CD8-positive, alpha-beta memory T cell (primary cell): ENCODE data around the gene MFSD1. TPM values are rescaled to one million over a fixed set of nuclear protein-coding genes. Genes with fewer than 3 reads are reported as not detected.

Experiments used
- CTCF ChIA-PET: fragments of 350-600 bp; sonication (Branson Sonifier 250); formaldehyde crosslinking; loops from one replicate; lab custom pipeline; 2021; ENCODE audit warnings: antibody characterized with exemption; lab: Charles Lee
- POLR2A ChIA-PET: fragments of 350-600 bp; sonication (Branson Sonifier 250); formaldehyde crosslinking; loops from one replicate; lab custom pipeline; 2021; ENCODE audit warnings: antibody characterized with exemption; lab: Charles Lee
- DNase-seq, 5 donors: peaks; one replicate each; pipeline versions ENCODE4 v3.0.0 to v3.0.0-alpha.2; 2020 to 2022; ENCODE audit warnings: mixed read lengths in 1 of 5
- H3K27ac ChIP-seq: one replicate; pipeline ENCODE4 v1.7.0; 2013; ENCODE audit warnings: low read depth, mild to moderate bottlenecking, low read length, moderate library complexity
- H3K27me3 ChIP-seq: 2 replicates; pipeline ENCODE4 v1.7.0; 2013; ENCODE audit warnings: low read length, mild to moderate bottlenecking; ENCODE audit not compliant: insufficient read depth, poor library complexity, severe bottlenecking
- H3K36me3 ChIP-seq: 2 replicates; pipeline ENCODE4 v1.7.0; 2013; ENCODE audit warnings: mild to moderate bottlenecking, low read length, moderate library complexity; ENCODE audit not compliant: insufficient read depth
- H3K4me1 ChIP-seq: 2 replicates; pipeline ENCODE4 v1.7.0; 2013; ENCODE audit warnings: mild to moderate bottlenecking, low read length, moderate library complexity; ENCODE audit not compliant: insufficient read depth
- H3K4me3 ChIP-seq: 2 replicates; pipeline ENCODE4 v1.7.0; 2013; ENCODE audit warnings: mild to moderate bottlenecking, low read length
- H3K9me3 ChIP-seq: 2 replicates; pipeline ENCODE4 v1.7.0; 2013; ENCODE audit warnings: mild to moderate bottlenecking, low read length
- H3K27ac Mint-ChIP-seq, 8 donors: one replicate each; pipeline ENCODE4 v1.8.0; 2020 to 2021; ENCODE audit warnings: mixed read lengths in 8 of 8, mild to moderate bottlenecking in 6 of 8, inconsistent platforms in 3 of 8, moderate library complexity in 3 of 8
- H3K27me3 Mint-ChIP-seq, 2 donors: one replicate each; pipeline ENCODE4 v1.8.0; 2020 to 2021; ENCODE audit warnings: mixed read lengths in 2 of 2, mild to moderate bottlenecking in 1 of 2, moderate library complexity in 1 of 2
- H3K36me3 Mint-ChIP-seq, 3 donors: one replicate each; pipeline ENCODE4 v1.8.0; 2020 to 2021; ENCODE audit warnings: mixed read lengths in 3 of 3, inconsistent platforms in 1 of 3, mild to moderate bottlenecking in 1 of 3
- H3K4me1 Mint-ChIP-seq, 3 donors: one replicate each; pipeline ENCODE4 v1.8.0; 2020 to 2021; ENCODE audit warnings: mixed read lengths in 3 of 3, inconsistent platforms in 1 of 3, mild to moderate bottlenecking in 1 of 3
- H3K4me3 Mint-ChIP-seq, 7 donors: one replicate each; pipeline ENCODE4 v1.8.0; 2020 to 2021; ENCODE audit warnings: mixed read lengths in 7 of 7, mild to moderate bottlenecking in 6 of 7, moderate library complexity in 4 of 7, inconsistent platforms in 2 of 7
- H3K9me3 Mint-ChIP-seq, 5 donors: one replicate each; pipeline ENCODE4 v1.8.0; 2020 to 2022; ENCODE audit warnings: mixed read lengths in 5 of 5, mild to moderate bottlenecking in 3 of 5, moderate library complexity in 2 of 5, inconsistent platforms in 1 of 5
- polyA plus RNA-seq: library from polyadenylated mRNA; unstranded; fragments of 300-500 nt; fragmentation: Illumina TruSeq; gene quantifications from one replicate; pipeline ENCODE4 v1.2.3, GENCODE V29; 2021
- total RNA-seq, 2 experiments: library from RNA; stranded (reverse); gene quantifications; one replicate each; pipeline ENCODE4 v1.2.3, GENCODE V29; 2021

The MFSD1 gene, protein sequence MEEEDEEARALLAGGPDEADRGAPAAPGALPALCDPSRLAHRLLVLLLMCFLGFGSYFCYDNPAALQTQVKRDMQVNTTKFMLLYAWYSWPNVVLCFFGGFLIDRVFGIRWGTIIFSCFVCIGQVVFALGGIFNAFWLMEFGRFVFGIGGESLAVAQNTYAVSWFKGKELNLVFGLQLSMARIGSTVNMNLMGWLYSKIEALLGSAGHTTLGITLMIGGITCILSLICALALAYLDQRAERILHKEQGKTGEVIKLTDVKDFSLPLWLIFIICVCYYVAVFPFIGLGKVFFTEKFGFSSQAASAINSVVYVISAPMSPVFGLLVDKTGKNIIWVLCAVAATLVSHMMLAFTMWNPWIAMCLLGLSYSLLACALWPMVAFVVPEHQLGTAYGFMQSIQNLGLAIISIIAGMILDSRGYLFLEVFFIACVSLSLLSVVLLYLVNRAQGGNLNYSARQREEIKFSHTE
- 10 to 100 TPM; 25.3 to 26.4 TPM for total RNA-seq
- polyA plus RNA-seq, result 53.0 TPM

DNA sequence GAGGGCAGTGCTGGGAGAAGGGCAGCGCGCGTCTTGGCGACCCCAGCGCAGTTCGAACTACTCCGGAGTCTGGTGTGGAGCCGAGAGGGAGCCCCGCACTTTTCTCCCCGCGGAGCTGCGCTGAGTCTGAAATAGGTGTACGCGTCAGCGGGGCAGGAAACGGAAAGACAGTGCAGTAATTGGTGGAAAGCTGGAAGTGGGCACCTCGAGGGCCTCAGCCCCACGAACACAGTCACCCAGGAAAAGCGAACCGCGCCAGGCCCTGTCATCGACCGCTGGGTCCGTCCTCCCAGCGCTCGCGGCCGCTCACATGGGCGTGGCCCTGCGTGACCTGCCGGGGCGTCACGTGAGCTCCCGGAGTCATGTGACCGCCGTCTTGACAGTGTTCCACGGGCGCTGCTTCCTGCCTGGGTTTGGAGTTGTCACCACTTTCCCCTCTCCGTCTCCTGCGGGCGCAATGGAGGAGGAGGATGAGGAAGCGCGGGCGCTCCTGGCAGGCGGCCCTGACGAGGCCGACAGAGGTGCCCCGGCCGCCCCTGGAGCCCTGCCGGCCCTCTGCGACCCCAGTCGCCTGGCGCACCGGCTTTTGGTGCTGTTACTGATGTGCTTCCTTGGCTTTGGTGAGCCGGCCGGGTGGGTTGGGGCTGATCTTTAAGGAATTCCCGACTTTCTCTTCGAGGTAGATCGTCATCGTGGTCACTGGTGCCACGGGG lies at the start of gene MFSD1:
Gene MFSD1, plus strand, starts transcription at position 359 of the 713 bp plus-strand sequence. Its CDS starts 99 bp downstream, at position 458.
- H3K4me1 ChIP-seq, result peaks cover 33% of the 10 kb centered on the region
- peak; percentile 85 to 93 (median 87) for DNase-seq
- peak within 1 kb of the TSS; percentile 95 for H3K4me3 ChIP-seq
- ChIA-PET CTCF (interaction anchor here (0.9 to 3.7 kb wide), 9 partner anchors 10 to 262 kb away, joined by 3 to 24 read pairs (median 4); partner anchors contain the start of gene GFM1), POLR2A (interaction anchor here (1.4 to 1.8 kb wide), 3 partner anchors 10 to 157 kb away, joined by 3 to 7 read pairs (median 5); partner anchors contain the start of gene GFM1)
- Mint-ChIP-seq H3K4me1 (peaks cover 26 to 54% (median 46%) of the 10 kb centered on the region in 3 donors), H3K36me3 (peaks cover 0 to 26% (median 9%) of the 10 kb centered on the region in 3 donors), H3K4me3 (peak within 1 kb of the TSS; percentile 80 to 95 (median 90)), H3K27ac (peak within 1 kb of the TSS; percentile 71 to 97 (median 92)), H3K27me3 (no peaks in the 10 kb centered on the region), H3K9me3 (no peaks in the 10 kb centered on the region)
- no peaks in the 10 kb centered on the region for H3K9me3 ChIP-seq
- no peaks in the 10 kb centered on the region for H3K27me3 ChIP-seq
- peak within 1 kb of the TSS; percentile 71 for H3K27ac ChIP-seq
- H3K36me3 ChIP-seq, result peaks cover 6% of the 10 kb centered on the region

DNA sequence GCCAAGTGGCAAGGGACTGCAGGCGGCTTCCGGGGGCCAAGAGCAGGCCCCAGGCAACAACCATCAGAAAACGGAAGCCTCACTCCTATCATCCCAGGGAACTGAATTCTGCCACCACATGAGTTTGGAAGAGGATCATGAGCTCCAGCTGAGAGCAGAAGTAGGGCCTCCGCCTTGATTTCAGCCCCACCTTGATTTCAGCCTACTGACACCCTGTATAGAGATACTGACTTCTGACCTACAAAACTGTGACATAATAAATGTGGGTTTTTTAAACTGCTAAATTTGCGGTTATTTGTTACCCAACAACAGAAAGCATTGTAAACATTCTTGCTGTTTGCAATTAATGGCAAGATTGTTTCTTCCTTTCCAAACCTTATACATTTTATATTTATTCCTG lies 48.0 kb upstream of the MFSD1 start:
- CTCF ChIA-PET, result no interaction called here
- H3K4me3 Mint-ChIP-seq, result no peak overlapping the region
- no peaks in the 10 kb centered on the region for H3K4me1 Mint-ChIP-seq

DNA sequence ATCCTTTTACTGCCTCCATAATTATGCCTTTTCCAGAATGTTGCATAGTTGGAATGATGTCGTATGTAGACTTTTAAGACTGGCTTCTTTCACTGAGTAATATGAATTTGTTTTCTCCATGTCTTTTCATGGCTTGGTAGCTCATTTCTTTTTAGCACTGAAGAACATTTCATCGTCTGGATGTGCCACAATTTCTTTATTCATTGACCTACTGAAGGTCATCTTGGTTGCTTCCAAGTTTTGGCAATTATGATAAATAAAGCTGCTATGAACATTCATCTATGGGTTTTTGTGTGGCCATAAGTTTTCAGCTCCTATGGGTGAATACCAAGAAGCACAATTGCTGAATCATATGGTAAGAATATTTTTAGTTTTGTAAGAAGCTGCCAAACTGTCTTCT lies 46.4 kb upstream of the MFSD1 start:
- no peaks in the 10 kb centered on the region for H3K27me3 Mint-ChIP-seq
- H3K27ac ChIP-seq, result no peak overlapping the region
- no peak overlapping the region for H3K27ac Mint-ChIP-seq
- no peaks in the 10 kb centered on the region for H3K4me1 Mint-ChIP-seq
- no peaks in the 10 kb centered on the region for H3K9me3 Mint-ChIP-seq
- POLR2A ChIA-PET, result no interaction called here
- H3K4me3 ChIP-seq, result no peak overlapping the region
- DNase-seq, result no peak
- no peaks in the 10 kb centered on the region for H3K27me3 ChIP-seq
- no peaks in the 10 kb centered on the region for H3K36me3 ChIP-seq
- peaks cover 0 to 8% (median 0%) of the 10 kb centered on the region in 3 donors for H3K36me3 Mint-ChIP-seq
- H3K4me1 ChIP-seq, result no peaks in the 10 kb centered on the region
- no peak overlapping the region for H3K4me3 Mint-ChIP-seq
- H3K9me3 ChIP-seq, result no peaks in the 10 kb centered on the region
- CTCF ChIA-PET, result no interaction called here

More for the DNA sequence above, 48.0 kb upstream of the MFSD1 start:
- no peaks in the 10 kb centered on the region for H3K9me3 ChIP-seq
- POLR2A ChIA-PET, result no interaction called here
- H3K4me1 ChIP-seq, result no peaks in the 10 kb centered on the region
- H3K36me3 ChIP-seq, result no peaks in the 10 kb centered on the region
- H3K27ac ChIP-seq, result no peak overlapping the region
- no peak overlapping the region for H3K4me3 ChIP-seq
- DNase-seq, result no peak
- no peaks in the 10 kb centered on the region for H3K27me3 ChIP-seq
- no peaks in the 10 kb centered on the region for H3K9me3 Mint-ChIP-seq
- H3K27ac Mint-ChIP-seq, result no peak overlapping the region
- H3K27me3 Mint-ChIP-seq, result no peaks in the 10 kb centered on the region
- H3K36me3 Mint-ChIP-seq, result peaks cover 0 to 7% (median 4%) of the 10 kb centered on the region in 3 donors

DNA sequence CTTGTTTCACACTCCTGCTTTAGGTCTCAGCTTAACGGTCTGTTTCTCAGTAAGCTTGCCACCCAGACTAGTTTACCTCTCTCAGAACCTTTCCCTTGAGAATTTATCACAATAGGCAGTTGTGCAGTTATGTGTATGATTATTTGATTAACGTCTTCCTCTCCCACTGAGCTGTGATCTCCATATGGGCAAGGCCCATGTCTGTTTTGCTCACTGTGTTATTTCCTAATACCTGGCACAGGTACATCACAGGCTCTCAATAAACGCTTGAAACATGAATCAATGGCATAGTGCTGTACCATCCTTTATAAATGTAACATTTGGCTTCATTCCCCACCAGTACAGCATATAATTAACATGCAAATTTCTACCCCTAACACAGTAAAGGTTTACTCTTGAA lies 40.5 kb upstream of the MFSD1 start:
- Histone ChIP-seq H3K36me3 (no peaks in the 10 kb centered on the region), H3K27me3 (no peaks in the 10 kb centered on the region), H3K27ac (no peak overlapping the region), H3K9me3 (no peaks in the 10 kb centered on the region), H3K4me1 (no peaks in the 10 kb centered on the region), H3K4me3 (no peak overlapping the region)
- Mint-ChIP-seq H3K4me1 (no peaks in the 10 kb centered on the region), H3K27me3 (no peaks in the 10 kb centered on the region), H3K9me3 (no peaks in the 10 kb centered on the region), H3K4me3 (no peak overlapping the region), H3K36me3 (peaks cover 0 to 15% (median 6%) of the 10 kb centered on the region in 3 donors), H3K27ac (no peak overlapping the region)
- POLR2A ChIA-PET, result interaction anchor here (0.6 kb wide), 1 partner anchor 108 kb away, joined by 3 read pairs; no protein-coding TSS in a partner anchor
- no peak for DNase-seq
- CTCF ChIA-PET, result no interaction called here

DNA sequence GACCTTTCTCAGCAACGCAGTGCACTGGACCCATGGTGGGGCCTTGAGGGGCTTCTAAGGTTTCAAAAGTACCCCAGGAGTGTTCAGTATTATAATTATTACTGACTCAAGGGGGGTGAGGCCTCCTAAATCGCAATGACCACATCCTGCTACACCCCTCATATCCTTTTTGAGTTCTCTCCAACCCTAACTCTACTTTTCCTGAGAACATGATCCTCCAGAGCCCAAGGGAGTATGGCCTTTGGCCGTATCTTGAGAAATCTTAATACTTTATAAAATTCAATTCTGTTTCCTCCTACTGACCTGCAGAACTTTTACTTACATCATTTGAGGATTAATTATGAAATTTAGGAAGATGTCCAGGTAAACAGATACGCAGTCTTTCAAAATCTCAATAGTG lies 39.2 kb upstream of the MFSD1 start:
- Mint-ChIP-seq H3K9me3 (no peaks in the 10 kb centered on the region), H3K27me3 (no peaks in the 10 kb centered on the region), H3K36me3 (peaks cover 0 to 15% (median 6%) of the 10 kb centered on the region in 3 donors), H3K27ac (no peak overlapping the region), H3K4me1 (no peaks in the 10 kb centered on the region), H3K4me3 (no peak overlapping the region)
- Histone ChIP-seq H3K9me3 (no peaks in the 10 kb centered on the region), H3K27ac (no peak overlapping the region), H3K4me1 (no peaks in the 10 kb centered on the region), H3K36me3 (no peaks in the 10 kb centered on the region), H3K4me3 (no peak overlapping the region), H3K27me3 (no peaks in the 10 kb centered on the region)
- CTCF ChIA-PET, result no interaction called here
- POLR2A ChIA-PET, result no interaction called here
- DNase-seq, result no peak

DNA sequence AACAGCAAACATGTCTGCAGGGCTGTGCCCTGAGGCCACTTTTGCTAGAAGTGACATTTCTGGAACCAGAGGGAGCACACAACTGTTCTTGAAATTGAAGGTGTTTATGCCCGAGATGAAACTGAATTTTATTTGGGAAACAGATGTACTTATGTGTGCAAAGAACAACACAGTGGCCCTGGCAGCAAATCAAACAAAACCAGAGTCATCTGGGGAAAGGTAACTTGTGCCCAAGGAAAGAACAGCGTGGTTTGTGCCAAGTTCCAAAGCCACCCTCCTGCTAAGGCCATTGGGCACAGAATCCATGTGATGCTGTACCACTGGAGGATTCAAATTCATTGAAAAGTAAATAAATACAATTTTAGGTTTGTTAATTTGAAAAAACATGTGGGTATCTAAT lies 38.4 kb upstream of the MFSD1 start:
- Histone ChIP-seq H3K4me3 (no peak overlapping the region), H3K9me3 (no peaks in the 10 kb centered on the region), H3K27ac (no peak overlapping the region), H3K36me3 (no peaks in the 10 kb centered on the region), H3K27me3 (no peaks in the 10 kb centered on the region), H3K4me1 (no peaks in the 10 kb centered on the region)
- H3K4me3 Mint-ChIP-seq, result no peak overlapping the region
- no peaks in the 10 kb centered on the region for H3K27me3 Mint-ChIP-seq
- H3K27ac Mint-ChIP-seq, result no peak overlapping the region
- no peaks in the 10 kb centered on the region for H3K4me1 Mint-ChIP-seq
- H3K9me3 Mint-ChIP-seq, result no peaks in the 10 kb centered on the region
- H3K36me3 Mint-ChIP-seq, result peaks cover 0 to 15% (median 6%) of the 10 kb centered on the region in 3 donors
- ChIA-PET POLR2A (no interaction called here), CTCF (no interaction called here)
- DNase-seq, result no peak

DNA sequence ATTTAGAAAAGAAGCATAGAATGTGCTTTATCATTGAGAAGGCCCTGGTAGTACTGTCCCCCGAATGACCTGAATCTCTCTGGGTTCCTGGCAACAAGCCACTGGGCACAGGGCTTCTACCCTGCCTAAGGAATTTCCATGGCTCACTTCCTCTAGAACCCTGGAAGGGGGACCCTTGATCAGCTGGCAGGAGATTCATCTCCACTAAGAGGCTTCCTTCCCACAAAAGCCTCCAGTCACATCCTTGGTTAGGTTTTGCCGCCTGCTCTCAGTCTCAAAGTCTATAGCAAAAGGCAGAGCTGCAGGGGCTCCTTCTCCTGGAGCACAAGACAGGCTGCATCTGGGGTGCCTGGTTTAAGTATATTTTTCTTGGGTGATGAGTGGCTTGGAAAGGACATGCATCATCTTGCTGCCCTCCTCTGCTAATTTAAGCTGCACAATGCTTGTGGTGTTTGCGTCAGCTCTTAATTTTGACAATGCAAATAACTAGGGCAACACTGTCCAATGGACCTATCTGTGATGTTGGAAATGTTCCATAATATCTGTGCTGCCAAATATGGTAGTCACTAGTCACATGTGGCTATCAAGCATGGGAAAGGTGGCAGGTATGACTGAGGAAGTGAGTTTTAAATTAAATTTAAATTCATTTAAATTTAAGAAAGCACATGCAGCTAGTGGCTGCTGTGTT lies 36.2 kb upstream of the MFSD1 start:
- H3K9me3 Mint-ChIP-seq, result no peaks in the 10 kb centered on the region
- Histone ChIP-seq H3K4me1 (no peaks in the 10 kb centered on the region), H3K36me3 (no peaks in the 10 kb centered on the region), H3K4me3 (no peak overlapping the region), H3K27me3 (no peaks in the 10 kb centered on the region), H3K9me3 (no peaks in the 10 kb centered on the region), H3K27ac (no peak overlapping the region)
- no peaks in the 10 kb centered on the region for H3K27me3 Mint-ChIP-seq
- H3K4me3 Mint-ChIP-seq, result no peak overlapping the region
- POLR2A ChIA-PET, result no interaction called here
- no peak overlapping the region for H3K27ac Mint-ChIP-seq
- CTCF ChIA-PET, result interaction anchor here (1.1 kb wide), 1 partner anchor 38 kb away, joined by 3 read pairs; no protein-coding TSS in a partner anchor
- no peak for DNase-seq
- H3K36me3 Mint-ChIP-seq, result peaks cover 1 to 8% (median 6%) of the 10 kb centered on the region in 3 donors
- no peaks in the 10 kb centered on the region for H3K4me1 Mint-ChIP-seq
